Glomerular endothelial cell (primary cell): ENCODE results near the gene SPATS2. TPM values are rescaled to one million over a fixed set of nuclear protein-coding genes. Genes with fewer than 3 reads are reported as not detected.
"Not testable (repeated sequence)": the region's sequence is repeated elsewhere in the genome, so short reads cannot be mapped to it uniquely, and the experiment has no call there.

Source experiments
- DNase-seq: peaks from one replicate; pipeline ENCODE4 v3.0.0-alpha.2; 2011; ENCODE audit warnings: low read depth, low spot score; ENCODE audit errors: extremely low read depth
- total RNA-seq: library from RNA; depleted of rRNA; stranded (reverse); fragments of >200 nt; gene quantifications from 2 replicates; pipeline ENCODE4 v1.2.3, GENCODE V29; 2015

SPATS2 gene
- total RNA-seq, 1 donor from 2014 or later, result 45.2 TPM

DNA sequence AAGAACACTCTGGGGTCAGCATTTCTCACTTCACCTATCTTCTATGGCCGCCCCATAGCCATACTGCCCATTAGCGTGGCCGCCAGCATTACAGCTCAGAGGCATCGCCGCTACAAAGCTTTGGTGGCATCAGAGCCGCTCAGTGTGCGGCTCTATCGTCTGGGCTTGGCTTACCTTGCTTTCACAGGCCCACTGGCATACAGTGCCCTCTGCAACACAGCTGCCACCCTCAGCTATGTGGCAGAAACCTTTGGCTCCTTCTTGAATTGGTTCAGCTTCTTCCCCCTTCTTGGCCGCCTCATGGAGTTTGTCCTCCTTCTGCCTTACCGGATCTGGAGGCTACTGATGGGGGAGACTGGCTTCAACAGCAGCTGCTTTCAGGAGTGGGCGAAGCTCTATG lies 18.0 kb upstream of the SPATS2 start:
- no peak for DNase-seq

DNA sequence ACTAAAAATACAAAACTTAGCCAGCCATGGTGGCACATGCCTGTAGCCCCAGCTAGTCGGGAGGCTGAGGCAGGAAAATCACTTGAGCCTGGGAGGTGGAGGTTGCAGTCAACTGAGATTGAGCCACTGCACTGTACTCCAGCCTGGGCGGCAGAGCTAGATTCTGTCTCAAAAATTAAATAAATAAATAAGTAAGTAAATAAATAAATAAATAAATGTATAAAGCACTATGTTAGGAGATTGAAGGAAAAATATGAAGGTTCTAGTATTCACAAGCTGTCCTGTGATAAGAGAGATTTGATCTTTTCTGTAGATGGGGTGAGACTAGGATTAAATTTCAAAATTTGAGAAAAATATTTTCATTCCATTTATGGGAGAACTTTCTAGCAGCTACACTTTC lies 14.9 kb upstream of the SPATS2 start:
- no peak for DNase-seq

DNA sequence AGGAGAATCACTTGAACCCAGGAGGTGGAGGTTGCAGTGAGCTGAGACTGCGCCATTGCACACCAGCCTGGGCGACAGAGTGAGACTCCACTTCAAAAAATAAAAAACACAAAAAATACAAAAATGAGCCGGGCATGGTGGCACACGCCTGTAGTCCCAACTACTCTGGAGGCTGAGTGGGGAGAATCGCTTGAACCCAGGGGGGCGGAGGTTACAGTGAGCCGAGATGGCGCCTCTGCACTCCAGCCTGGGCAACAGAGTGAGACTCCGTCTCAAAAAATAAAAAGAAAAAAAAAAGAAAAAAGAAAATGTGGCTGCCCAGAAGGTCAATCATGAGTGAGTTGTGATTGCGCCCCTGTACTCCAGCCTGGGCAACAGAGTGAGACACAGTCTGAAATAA lies 11.3 kb upstream of the SPATS2 start:
- DNase-seq, result no peak

DNA sequence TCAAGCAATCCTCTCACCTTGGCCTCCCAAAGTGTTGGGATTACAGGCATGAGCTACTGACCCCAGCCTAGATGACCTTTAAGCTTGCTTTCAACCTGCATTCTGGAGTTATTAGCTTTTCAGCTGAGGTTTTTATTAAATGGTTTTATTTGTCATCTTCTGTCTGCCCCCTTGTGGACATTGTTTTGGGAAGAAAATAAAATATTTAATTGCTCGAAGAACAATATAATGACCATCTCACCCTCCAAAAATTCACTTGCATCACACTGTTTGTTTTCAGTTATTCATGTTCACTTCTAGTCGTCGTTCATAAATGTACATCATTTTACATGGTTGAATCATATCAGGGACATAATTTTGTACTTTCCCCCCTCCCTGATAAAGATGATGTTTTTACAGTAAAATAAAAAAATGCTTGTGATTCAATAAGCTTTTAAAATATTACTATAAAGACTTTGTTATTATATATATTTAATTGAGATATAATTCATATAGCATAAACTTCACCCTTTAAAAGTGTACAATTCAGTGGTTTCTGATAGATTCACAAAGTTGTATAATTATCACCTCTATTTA lies 10.1 kb upstream of the SPATS2 start:
- no peak for DNase-seq

DNA sequence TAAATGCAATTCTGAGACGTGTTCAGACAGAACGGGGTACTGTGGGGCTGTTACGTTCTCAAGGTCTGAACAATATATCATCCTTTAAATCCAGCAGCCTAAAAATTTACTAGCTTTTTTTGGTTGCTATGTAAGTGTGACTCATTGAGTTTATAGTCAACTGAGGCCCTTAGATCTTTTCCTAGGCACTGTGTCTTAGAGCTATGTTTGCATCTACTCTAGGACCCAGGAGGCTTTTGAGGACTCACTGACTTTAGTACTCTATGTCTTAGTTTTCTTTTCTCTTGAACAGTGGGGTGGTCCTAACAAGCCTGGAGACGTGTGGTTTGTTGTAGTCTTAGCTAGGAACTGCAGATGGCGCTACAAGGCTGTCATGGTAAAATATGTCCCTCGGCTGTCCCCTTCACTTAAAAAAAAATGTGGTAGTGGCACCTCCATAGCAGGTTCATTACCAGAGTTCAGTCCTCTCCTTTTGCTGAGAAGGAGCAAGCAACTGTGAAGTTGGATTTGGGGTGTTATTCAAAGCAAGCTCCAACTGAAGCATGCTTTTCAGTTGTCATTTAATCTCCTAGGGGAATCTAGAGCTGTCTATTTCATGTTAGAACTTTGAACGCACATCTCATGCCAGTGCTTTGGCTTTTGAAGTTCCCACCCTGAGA lies 8.7 kb upstream of the SPATS2 start:
- no peak for DNase-seq

DNA sequence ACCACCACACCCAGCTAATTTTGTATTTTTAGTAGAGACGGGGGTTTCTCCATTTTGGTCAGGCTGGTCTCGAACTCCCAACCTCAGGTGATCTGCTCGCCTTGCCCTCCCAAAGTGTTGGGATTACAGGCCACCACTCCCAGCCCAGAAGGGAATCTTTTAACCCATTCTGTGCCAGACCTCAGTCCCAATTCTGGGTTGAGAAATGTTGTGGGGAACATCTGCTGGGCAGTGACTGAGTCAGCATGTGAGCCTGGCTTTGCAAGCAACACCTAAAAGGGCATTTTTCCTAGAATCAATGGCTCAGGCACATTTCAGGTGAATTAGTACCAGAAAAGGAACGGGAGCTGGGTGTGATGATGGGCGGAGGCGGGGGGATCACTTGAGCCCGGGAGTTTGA lies 7.6 kb upstream of the SPATS2 start:
- DNase-seq, result no peak

DNA sequence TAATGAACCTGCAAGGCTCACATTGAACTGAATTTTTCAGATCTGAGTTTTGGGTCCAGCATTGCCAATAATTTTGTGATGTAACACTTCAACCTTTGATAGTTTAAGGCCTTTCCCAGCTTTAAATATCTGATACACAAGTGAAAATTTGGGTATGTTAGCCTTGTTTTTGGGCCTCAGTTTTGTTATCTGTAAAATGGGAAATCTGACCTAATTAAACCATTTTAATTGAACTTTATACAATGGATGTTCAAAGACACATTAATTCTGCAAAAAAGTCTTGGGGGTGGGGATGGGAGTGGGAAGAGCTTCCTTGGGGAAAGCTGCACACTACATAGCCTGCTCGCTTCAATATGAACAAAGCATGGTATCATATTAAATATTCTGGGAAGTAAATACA lies 5.2 kb upstream of the SPATS2 start:
- no peak for DNase-seq

DNA sequence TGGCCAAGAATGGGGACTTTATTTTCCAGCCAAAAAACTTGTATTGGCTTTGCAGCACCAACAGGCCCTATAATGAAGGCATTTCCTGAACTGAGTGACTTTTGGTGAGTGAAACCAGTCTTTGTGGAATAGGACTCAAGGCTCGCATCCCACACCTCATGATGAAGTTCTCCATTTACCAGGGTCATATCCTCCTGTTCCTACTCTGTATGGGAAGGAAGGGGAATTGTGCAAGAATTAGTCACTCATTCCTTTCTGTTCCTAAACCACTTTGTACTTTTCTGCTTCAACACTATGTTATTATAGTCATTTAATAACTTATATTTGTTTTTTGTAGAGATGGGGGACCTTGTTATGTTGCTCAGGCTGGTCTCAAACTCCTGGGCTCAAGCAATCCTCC lies 2.3 kb upstream of the SPATS2 start:
- no peak for DNase-seq

DNA sequence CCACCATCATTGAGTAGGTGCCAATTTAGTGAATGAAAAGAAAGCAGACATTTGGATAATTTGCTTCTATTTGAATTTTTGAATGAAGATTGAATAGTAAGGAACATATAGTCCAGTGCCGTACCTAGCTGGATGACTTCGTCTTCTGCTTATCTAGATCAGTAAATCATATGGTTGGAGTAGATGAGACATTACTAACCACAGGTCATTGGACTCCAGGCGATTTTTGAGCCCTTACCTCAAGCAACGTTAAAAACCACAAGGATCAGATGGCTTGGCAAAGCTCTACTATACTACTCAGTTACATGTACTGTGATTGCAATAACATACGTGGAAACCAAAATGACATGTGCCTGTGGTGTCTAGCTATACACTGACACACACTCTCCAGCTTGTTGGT lies 1.7 kb upstream of the SPATS2 start:
- no peak for DNase-seq

DNA sequence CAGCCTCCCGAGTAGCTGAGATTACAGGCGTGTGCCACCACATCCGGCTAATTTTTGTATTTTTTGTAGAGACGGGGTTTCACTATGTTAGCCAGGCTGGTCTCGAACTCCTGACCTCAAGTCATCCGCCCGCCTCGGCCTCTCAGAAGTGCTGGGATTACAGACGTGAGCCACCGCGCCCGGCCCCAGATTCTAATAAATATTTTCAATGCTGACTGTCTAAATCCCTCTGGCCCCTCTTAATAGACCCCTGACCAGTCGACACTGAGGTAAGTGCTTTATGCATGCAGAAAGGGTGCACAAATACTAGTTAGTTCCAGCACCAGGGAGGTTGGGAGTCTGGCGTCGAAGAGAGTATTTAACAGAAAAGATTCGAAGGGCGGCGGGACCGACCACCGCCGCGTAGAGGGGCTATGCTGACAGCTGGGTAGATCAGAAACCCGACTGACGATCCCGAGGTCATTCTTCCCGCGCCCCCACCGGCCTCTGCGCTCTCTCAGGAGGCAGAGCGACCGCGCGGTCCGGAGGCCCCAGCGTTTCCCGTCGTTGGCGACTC lies 1.1 kb upstream of the SPATS2 start:
- no peak for DNase-seq

DNA sequence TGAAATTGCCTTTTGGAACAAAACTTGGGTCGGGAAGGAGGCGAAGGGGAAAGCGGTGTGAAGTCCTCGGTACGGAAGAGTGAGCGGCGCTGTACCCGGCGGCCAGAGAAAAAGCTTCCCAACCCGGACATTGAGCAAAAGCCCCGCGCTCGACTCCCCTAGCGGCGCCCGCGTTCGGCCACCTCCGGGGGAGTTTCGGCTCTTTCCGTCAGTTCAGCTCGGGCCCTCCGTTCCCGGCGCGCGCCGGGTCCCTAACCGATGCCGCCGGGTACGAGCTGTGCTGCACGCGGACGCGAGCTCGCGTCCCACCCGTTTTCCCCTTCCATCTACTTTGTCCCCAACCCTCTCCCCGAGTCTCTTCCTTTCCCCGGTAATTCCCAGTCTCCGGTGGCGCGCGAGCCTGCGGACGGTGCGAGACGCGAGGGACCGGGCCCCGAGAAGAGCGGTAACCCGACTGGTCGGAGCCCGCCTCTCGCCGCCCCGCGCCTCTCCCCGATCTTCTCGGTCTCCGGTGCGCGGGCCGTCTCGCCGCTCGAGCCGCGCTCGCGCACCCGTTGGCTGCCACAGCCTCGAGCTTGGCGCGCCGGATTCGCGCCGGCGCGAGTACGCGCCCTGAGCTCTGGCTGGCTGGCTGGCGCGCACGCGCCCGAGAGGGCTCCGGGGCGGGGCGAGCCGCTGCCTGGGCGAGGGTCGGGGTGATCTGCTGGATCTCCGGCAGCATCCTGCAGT lies 446 bp upstream of the SPATS2 start:
- no peak for DNase-seq

DNA sequence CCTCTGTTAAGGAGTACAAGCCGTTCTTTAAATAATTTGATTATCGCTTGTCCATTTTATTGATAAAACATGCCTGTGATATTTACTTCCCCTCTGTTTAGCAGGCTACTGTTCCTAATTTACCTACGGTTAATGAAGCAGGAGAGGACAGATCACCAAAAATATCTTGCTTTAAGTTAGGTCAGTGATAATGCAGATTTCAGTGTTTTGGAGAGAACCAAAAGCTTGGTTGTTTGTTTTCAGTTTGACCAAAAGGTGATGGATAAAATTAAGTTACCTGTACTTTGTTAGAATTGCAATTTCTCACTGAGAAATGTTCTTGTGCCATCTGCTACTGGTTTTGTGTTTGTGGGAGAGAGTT lies 958 bp downstream of the SPATS2 start:
- DNase-seq, result no peak

DNA sequence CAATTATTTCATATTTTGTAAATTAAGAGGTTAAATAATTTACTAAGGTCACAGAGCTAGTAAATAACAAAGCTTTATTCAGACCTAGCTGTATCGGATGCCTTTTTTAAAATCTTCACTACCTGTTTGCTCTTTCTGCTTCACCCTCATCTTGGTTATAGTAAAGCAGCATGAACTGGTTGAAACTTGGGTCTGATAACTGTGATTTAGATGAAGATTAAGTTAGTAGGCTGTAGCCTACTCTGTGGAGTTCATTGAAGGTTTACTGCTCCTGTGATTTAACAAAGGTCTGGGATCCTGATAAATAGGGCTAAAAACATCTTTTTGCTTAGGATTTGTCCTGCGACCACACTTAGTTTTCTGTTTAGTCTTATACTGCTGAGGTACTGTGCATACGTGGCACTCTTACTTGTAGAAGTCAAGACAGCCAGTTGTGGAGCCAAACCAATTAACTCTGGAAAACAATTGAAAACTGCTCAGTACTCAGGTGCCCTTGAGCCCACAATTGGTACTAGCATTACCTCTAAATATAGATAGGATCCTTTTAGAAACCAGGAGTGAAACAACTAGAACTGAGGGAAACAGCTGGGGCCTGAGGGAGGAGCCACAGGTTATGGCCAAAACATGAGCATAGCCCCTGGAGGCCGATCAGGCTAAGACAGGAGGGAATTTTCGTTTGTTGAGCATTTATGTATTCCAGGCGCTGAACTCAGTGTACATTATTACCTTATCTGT lies 2.3 kb downstream of the SPATS2 start:
- DNase-seq, result no peak

DNA sequence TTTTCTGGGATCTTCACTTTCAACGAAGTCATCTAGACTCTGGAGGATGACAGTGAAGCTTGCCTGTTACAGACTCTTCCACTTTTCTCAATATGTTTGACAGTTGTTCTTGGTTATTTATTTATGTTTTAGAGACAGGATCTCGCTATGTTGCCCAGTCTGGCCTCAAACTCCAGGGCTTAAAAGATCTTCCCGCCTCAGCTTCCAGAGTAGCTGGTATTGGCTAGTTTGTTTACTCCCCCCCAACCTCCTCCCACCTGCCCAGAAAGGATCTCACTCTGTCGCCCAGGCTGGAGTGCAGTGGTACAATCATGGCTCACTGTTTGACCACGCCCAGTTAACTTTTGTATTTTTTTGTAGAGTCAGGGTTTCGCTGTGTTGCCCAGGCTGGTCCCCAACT lies 3.3 kb downstream of the SPATS2 start:
- no peak for DNase-seq

DNA sequence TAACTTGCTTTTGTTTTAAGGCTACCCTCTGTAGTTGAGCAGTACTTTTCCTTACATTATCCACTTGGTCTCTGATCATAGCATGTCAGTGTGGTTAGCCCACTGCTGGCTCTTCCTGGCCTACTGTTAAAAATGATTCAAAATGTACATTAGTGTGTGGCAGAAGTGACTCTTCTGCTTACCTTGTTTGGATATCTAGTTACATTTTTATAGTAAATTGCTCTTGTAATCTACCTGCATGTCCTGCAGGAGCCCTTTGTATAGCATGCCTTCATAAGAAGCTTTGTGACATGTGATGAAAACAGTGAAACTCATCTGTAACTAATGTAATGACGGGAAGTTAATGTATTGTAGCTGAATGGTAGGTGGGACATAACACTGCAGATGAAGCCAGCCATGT lies 8.1 kb downstream of the SPATS2 start:
- no peak for DNase-seq

DNA sequence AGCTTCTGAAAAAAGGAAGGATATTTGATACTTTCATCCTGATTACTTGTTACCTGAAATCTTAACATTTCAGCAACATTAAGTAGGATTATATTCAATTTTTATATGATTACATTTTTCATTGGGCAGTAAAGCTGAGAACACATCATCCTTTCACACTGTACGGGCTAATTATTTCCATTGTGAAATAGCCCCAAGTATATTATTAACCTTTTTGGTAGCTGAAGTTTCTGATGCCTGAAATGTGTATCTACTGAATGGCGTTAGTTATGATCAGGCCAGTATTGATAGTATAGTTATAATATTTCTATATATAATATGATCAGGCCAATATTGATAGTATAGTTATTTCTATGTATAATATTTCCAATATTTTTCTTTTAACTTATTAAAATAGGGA lies 10.1 kb downstream of the SPATS2 start:
- no peak for DNase-seq

DNA sequence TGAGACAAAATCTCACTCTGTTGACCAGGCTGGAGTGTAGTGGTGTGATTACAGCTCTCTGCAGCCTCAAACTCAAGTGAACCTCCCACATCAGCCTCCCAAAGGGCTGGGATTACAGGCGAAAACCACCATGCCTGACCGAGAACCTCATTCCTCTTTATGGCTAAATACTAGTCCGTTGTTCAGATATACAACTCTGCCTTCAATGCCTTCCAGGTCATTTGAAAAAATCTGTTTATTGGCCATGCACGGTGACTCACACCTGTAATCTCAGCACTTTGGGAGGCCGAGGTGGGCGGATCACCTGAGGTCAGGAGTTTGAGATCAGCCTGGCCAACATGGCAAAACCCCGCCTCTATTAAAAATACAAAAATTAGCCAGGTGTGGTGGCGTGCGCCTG lies 12.9 kb downstream of the SPATS2 start:
- not testable (repeated sequence) for DNase-seq

DNA sequence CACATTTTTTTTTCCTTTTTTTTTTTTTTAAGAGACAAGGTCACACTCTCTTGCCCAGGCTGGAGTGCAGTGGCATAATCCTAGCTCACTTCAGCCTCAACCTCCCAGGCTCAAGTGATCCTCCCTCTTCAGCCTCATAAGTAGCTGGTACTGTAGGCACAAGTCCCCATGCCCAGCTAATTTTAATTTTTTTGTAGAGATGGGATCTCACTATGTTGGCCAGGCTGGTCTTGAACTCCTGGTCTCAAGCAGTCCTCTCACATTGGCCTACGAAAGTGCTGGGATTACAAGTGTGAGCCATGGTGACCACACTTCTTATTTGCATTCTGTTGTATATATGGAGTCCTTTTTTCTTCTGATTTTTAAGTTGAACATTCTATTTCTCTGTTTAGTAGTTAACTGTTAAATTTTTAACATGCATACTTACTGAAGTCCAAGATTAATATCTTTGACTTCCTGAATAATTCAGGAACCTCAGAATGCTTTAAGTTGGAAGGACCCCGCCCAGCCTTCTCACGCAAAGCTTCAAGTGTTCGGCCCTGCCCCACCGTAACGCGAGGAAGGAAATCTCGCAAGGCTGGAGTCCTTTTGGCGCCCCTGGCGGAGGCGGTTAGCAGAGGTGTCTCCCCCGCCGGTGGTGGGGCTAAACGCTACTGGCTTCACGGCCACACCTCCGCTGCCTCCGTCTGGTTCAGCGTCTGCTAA lies 21.6 kb downstream of the SPATS2 start:
- no peak for DNase-seq

DNA sequence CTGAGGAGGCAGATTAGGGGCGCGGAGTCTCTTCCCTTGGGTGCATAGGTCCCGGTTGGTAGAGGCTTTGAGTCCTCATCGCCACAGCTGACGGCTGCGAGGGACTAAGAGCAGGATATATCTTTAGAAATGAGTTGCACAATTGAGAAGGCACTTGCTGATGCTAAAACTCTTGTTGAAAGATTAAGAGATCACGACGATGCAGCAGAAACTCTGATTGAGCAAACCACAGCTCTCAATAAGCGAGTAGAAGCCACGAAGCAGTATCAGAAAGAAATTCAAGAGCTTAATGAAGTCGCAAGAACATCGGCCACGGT lies 22.1 kb downstream of the SPATS2 start:
- no peak for DNase-seq

DNA sequence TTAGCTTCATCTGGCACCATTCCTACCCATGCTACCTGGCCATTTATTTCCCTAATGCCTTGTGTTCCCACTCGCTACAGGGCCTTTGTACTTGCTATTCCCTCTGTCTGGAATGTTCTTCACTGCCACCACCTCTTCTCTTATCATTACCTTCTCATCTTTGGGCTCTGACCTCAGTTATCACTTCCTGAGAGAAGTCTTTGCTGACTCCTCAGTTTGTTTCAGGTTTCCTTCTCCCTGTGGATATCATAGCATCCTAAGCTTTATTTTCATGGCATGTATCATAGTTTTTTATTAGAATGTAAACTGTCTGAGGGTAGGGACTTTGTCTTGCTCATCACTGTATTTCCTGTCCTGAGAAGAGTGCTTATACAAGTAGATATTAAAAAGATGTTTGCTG lies 29.7 kb downstream of the SPATS2 start:
- DNase-seq, result no peak

DNA sequence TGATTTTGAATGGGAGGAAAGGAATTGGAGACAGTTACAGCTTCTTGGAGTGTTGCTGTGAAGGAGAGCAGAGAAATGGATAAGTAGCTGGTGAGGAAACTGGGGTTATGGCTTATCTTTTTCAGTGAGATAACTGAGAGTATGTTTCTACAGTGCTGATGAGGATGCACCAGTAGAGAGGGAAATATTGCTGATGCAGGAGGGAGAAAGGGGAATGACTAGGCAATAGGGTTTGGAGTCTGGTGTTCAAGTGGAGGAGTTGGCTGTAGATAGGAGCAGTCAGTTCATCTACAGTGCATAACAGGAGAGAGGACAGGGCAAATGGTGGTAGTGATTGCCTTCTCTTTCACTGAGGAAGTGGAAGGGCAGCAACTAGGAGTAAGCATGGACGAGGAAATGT lies 33.0 kb downstream of the SPATS2 start:
- DNase-seq, result no peak
